KOPT-K1 (cell line): Measurements from ENCODE around the gene THAP4.

Source experiments
- H3K27ac ChIP-seq: fragments of 200-600 bp; sonication (generic); 2 replicates; pipeline ENCODE4 v1.5.1; 2016; ENCODE audit warnings: antibody characterized with exemption, mild to moderate bottlenecking, low read depth, low read length; ENCODE audit not compliant: poor library complexity, severe bottlenecking
- H3K36me3 ChIP-seq: fragments of 200-600 bp; sonication (generic); 2 replicates; pipeline ENCODE4 v1.5.1; 2017; ENCODE audit warnings: antibody characterized with exemption, mild to moderate bottlenecking, low read length, moderate library complexity; ENCODE audit not compliant: insufficient read depth
- H3K9me3 ChIP-seq: fragments of 200-600 bp; sonication (generic); 2 replicates; pipeline ENCODE4 v1.5.1; 2017; ENCODE audit warnings: antibody characterized with exemption, low read length, mild to moderate bottlenecking; ENCODE audit not compliant: insufficient read depth, poor library complexity, severe bottlenecking

The THAP4 gene

GRCh38 chr2:241563981-241564595, 72.9 kb downstream of the THAP4 start:
- Histone ChIP-seq H3K36me3 (no peaks in the 10 kb centered on the region), H3K27ac (no peak overlapping the region), H3K9me3 (no peaks in the 10 kb centered on the region)

GRCh38 chr2:241563571-241563980, 73.4 kb downstream of the THAP4 start:
- Histone ChIP-seq H3K27ac (no peak overlapping the region), H3K9me3 (no peaks in the 10 kb centered on the region), H3K36me3 (no peaks in the 10 kb centered on the region)

- Histone ChIP-seq H3K27ac (no peak overlapping the region), H3K9me3 (no peaks in the 10 kb centered on the region), H3K36me3 (no peaks in the 10 kb centered on the region)
Observed at GRCh38 chr2:241563031-241563507, 73.9 kb downstream of the THAP4 start.

GRCh38 chr2:241562269-241562891, 74.6 kb downstream of the THAP4 start:
- Histone ChIP-seq H3K36me3 (no peaks in the 10 kb centered on the region), H3K9me3 (no peaks in the 10 kb centered on the region), H3K27ac (no peak overlapping the region)

- Histone ChIP-seq H3K9me3 (no peaks in the 10 kb centered on the region), H3K27ac (no peak overlapping the region), H3K36me3 (no peaks in the 10 kb centered on the region)
Observed at GRCh38 chr2:241561832-241562231, 75.1 kb downstream of the THAP4 start.

GRCh38 chr2:241560883-241561474, 76.0 kb downstream of the THAP4 start:
- Histone ChIP-seq H3K36me3 (no peaks in the 10 kb centered on the region), H3K9me3 (no peaks in the 10 kb centered on the region), H3K27ac (no peak overlapping the region)

- no peaks in the 10 kb centered on the region for H3K9me3 ChIP-seq
Observed at GRCh38 chr2:241560162-241560882, 76.6 kb downstream of the THAP4 start.

GRCh38 chr2:241559323-241560161, 77.4 kb downstream of the THAP4 start:
- Histone ChIP-seq H3K27ac (no peak overlapping the region), H3K36me3 (no peaks in the 10 kb centered on the region), H3K9me3 (no peaks in the 10 kb centered on the region)

More at GRCh38 chr2:241560162-241560882, 76.6 kb downstream of the THAP4 start:
- H3K36me3 ChIP-seq: no peaks in the 10 kb centered on the region
- H3K27ac ChIP-seq: no peak overlapping the region

- H3K36me3 ChIP-seq: no peaks in the 10 kb centered on the region
- no peaks in the 10 kb centered on the region for H3K9me3 ChIP-seq
- no peak within 1 kb of the TSS for H3K27ac ChIP-seq
Observed at GRCh38 chr2:241558532-241559322, 78.2 kb downstream of the THAP4 start, which contains the start of gene BOK. Gene BOK (plus strand): TSS chr2:241558745. CDS start chr2:241559484, 739 bp downstream.

- Histone ChIP-seq H3K36me3 (no peaks in the 10 kb centered on the region), H3K27ac (no peak overlapping the region), H3K9me3 (no peaks in the 10 kb centered on the region)
Observed at GRCh38 chr2:241556746-241557145, 80.2 kb downstream of the THAP4 start.

- H3K27ac ChIP-seq: no peak overlapping the region
- no peaks in the 10 kb centered on the region for H3K9me3 ChIP-seq
- no peaks in the 10 kb centered on the region for H3K36me3 ChIP-seq
Observed at GRCh38 chr2:241555711-241556110, 81.2 kb downstream of the THAP4 start.

GRCh38 chr2:241554610-241555322, 82.2 kb downstream of the THAP4 start:
- Histone ChIP-seq H3K36me3 (no peaks in the 10 kb centered on the region), H3K9me3 (no peaks in the 10 kb centered on the region), H3K27ac (no peak overlapping the region)

GRCh38 chr2:241553981-241554380, 83.0 kb downstream of the THAP4 start:
- Histone ChIP-seq H3K27ac (no peak overlapping the region), H3K36me3 (no peaks in the 10 kb centered on the region), H3K9me3 (no peaks in the 10 kb centered on the region)
